GM12878 (cell line): ENCODE measurements around the gene RENBP. TPM values are rescaled to one million over a fixed set of nuclear protein-coding genes. Genes with fewer than 3 reads are reported as not detected.

Experiments
- ATAC-seq: fragments of 200-7000 bp; cut with Tn5 transposase; 3 replicates; pipeline ENCODE4 v1.9.1; 2020; ENCODE audit warnings: mild to moderate bottlenecking, moderate library complexity
- BruUV-seq: library from RNA; stranded (reverse); fragments of 400-500 nt; replicated peaks from 2 replicates; lab custom pipeline; 2021; lab: Mats Ljungman, UMichigan
- CTCF ChIA-PET: fragments of 300-600 bp; sonication (Branson Sonifier 250); formaldehyde crosslinking; extraction: SDS; loops from one replicate; lab custom pipeline; 2021; ENCODE audit warnings: inconsistent platforms; lab: Yijun Ruan, JAX
- POLR2A ChIA-PET: fragments of 350-600 bp; formaldehyde crosslinking; extraction: SDS; loops from one replicate; lab custom pipeline; 2021; ENCODE audit warnings: inconsistent platforms; lab: Charles Lee
- RAD21 ChIA-PET: fragments of 300-600 bp; sonication (Branson Sonifier 250); formaldehyde crosslinking; loops from one replicate; lab custom pipeline; 2023; ENCODE audit warnings: antibody characterized with exemption; ENCODE audit not compliant: unreplicated experiment; lab: Charles Lee
- SMC1A ChIA-PET: fragments of 300-600 bp; sonication (Branson Sonifier 250); formaldehyde crosslinking; loops from one replicate; lab custom pipeline; 2023; ENCODE audit not compliant: unreplicated experiment, uncharacterized antibody; lab: Charles Lee
- DNase-seq: peaks from one replicate; pipeline ENCODE4 v3.0.0-alpha.2; 2011; ENCODE audit warnings: low read depth, low spot score
- FAIRE-seq: peaks from 3 replicates; lab custom pipeline; 2011; peaks lifted over from hg19 to GRCh38; lab: Jason Lieb, UNC
- H2AFZ ChIP-seq: 2 replicates; pipeline ENCODE4 v1.6.0; 2011; ENCODE audit warnings: low read depth, low read length, control low read depth; ENCODE audit not compliant: control insufficient read depth
- H3K27ac ChIP-seq: 2 replicates; pipeline ENCODE4 v1.5.1; 2011; ENCODE audit warnings: control low read depth; ENCODE audit not compliant: control insufficient read depth, insufficient read depth
- H3K27me3 ChIP-seq, 2 experiments: replicated peaks in 1 of 2; 2 replicates each; pipeline versions ENCODE4 v1.6.0 to v1.6.1; 2011; ENCODE audit warnings: low read length in 1 of 2; ENCODE audit not compliant: control insufficient read depth in 2 of 2, insufficient read depth in 2 of 2
- H3K36me3 ChIP-seq, 2 experiments: 2 replicates each; pipeline ENCODE4 v1.5.1; 2011; ENCODE audit warnings: low read length in 1 of 2; ENCODE audit not compliant: control insufficient read depth in 2 of 2, insufficient read depth in 2 of 2
- H3K4me1 ChIP-seq: 2 replicates; pipeline ENCODE4 v1.6.1; 2011; ENCODE audit warnings: mild to moderate bottlenecking, low read length, moderate library complexity, mixed read lengths; ENCODE audit not compliant: control insufficient read depth, insufficient read depth
- H3K4me2 ChIP-seq: 2 replicates; pipeline ENCODE4 v1.6.0; 2011; ENCODE audit warnings: control low read depth; ENCODE audit not compliant: control insufficient read depth, insufficient read depth
- H3K4me3 ChIP-seq: fragments of 200-600 bp; sonication (generic); 2 replicates; pipeline ENCODE4 v1.5.1; 2016
- H3K79me2 ChIP-seq: 2 replicates; pipeline ENCODE4 v1.6.0; 2011; ENCODE audit warnings: low read length; ENCODE audit not compliant: control insufficient read depth, insufficient read depth
- H3K9ac ChIP-seq: 2 replicates; pipeline ENCODE4 v1.8.0; 2011; ENCODE audit warnings: low read length, control low read depth, mixed read lengths; ENCODE audit not compliant: control insufficient read depth, insufficient read depth
- H3K9me3 ChIP-seq: replicated peaks from 3 replicates; pipeline ENCODE4 v1.5.1; 2011; ENCODE audit warnings: mild to moderate bottlenecking, low read length; ENCODE audit not compliant: control insufficient read depth, insufficient read depth
- H4K20me1 ChIP-seq: 2 replicates; pipeline ENCODE4 v1.6.0; 2011; ENCODE audit not compliant: control insufficient read depth, insufficient read depth
- BHLHE40 ChIP-seq, 2 experiments: fragments of 450-650 bp in 1 of 2; IDR thresholded peaks; 2 replicates each; pipeline ENCODE4 v1.6.1; 2011 to 2017; ENCODE audit warnings: low read depth in 2 of 2, borderline replicate concordance in 1 of 2, improper control_type of control experiment in 1 of 2, low read length in 1 of 2, mild to moderate bottlenecking in 1 of 2
- BRCA1 ChIP-seq: IDR thresholded peaks from 2 replicates; pipeline ENCODE4 v1.6.1; 2011; ENCODE audit warnings: low read depth, low read length, improper control_type of control experiment
- CBFB ChIP-seq: IDR thresholded peaks from 2 replicates; pipeline ENCODE4 v1.6.1; 2016; ENCODE audit warnings: antibody characterized with exemption, low read depth
- ETV6 ChIP-seq, 2 experiments: fragments of 450-650 bp in 1 of 2; IDR thresholded peaks in 1 of 2; conservative IDR thresholded peaks in 1 of 2; 2 replicates each; pipeline ENCODE4 v1.6.1; 2014; ENCODE audit warnings: antibody characterized with exemption in 1 of 2, borderline replicate concordance in 1 of 2, low read depth in 1 of 2, mild to moderate bottlenecking in 1 of 2, moderate library complexity in 1 of 2
- GATAD2B ChIP-seq: fragments of 450-650 bp; conservative IDR thresholded peaks from 2 replicates; pipeline ENCODE4 v1.6.1; 2017; ENCODE audit warnings: low read depth, mild to moderate bottlenecking, moderate library complexity
- KAT2A ChIP-seq: conservative IDR thresholded peaks from 2 replicates; pipeline ENCODE4 v1.6.1; 2011; ENCODE audit warnings: low read depth, low read length; ENCODE audit not compliant: control insufficient read depth
- MTA2 ChIP-seq: fragments of 450-650 bp; IDR thresholded peaks from 2 replicates; pipeline ENCODE4 v1.6.1; 2016; ENCODE audit warnings: low read depth, mild to moderate bottlenecking, moderate library complexity
- PML ChIP-seq: IDR thresholded peaks from 2 replicates; pipeline ENCODE4 v1.6.1; 2012; ENCODE audit warnings: low read length, inconsistent platforms
- POU2F2 ChIP-seq: IDR thresholded peaks from 3 replicates; pipeline ENCODE4 v1.6.1; 2011; ENCODE audit warnings: low read depth, mild to moderate bottlenecking, low read length, borderline replicate concordance
- SIN3A ChIP-seq: IDR thresholded peaks from 2 replicates; pipeline ENCODE4 v1.6.1; 2012; ENCODE audit warnings: low read depth, low read length, improper control_type of control experiment
- SMARCA5 ChIP-seq: fragments of 450-650 bp; IDR thresholded peaks from 2 replicates; pipeline ENCODE4 v1.6.1; 2017; ENCODE audit warnings: mild to moderate bottlenecking
- SMC3 ChIP-seq: IDR thresholded peaks from 2 replicates; pipeline ENCODE4 v1.6.1; 2011; ENCODE audit warnings: low read length, improper control_type of control experiment, borderline replicate concordance
- SUZ12 ChIP-seq: fragments of 200-600 bp; sonication (generic); IDR thresholded peaks from one replicate; pipeline ENCODE4 v1.6.1; 2018; ENCODE audit warnings: antibody characterized with exemption, mild to moderate bottlenecking; ENCODE audit not compliant: unreplicated experiment
- TCF12 ChIP-seq: IDR thresholded peaks from 2 replicates; pipeline ENCODE4 v1.6.1; 2011; ENCODE audit warnings: low read depth, mild to moderate bottlenecking, low read length
- YBX1 ChIP-seq: fragments of 450-650 bp; IDR thresholded peaks from 2 replicates; pipeline ENCODE4 v1.6.1; 2016; ENCODE audit warnings: antibody characterized with exemption
- ZBED1 ChIP-seq: IDR thresholded peaks from 2 replicates; pipeline ENCODE4 v1.6.1; 2016; ENCODE audit warnings: borderline replicate concordance
- ZNF24 ChIP-seq: fragments of 450-650 bp; IDR thresholded peaks from 2 replicates; pipeline ENCODE4 v1.6.1; 2017; ENCODE audit warnings: antibody characterized with exemption, mild to moderate bottlenecking
- WGBS: methylation state at CpG from one replicate; pipeline ENCODE4 v1.1.6; 2016; ENCODE audit warnings: low lambda C conversion rate; ENCODE audit not compliant: insufficient replicate concordance, insufficient coverage; ENCODE audit errors: missing lambda C conversion rate; 5-methylcytosine and 5-hydroxymethylcytosine counted together
- in situ Hi-C: fragments of 300-500 bp; cut with MboI; formaldehyde crosslinking; loops from 9 replicates; pipeline ENCODE4 v1.14.3; 2018; ENCODE audit warnings: mixed read lengths
- intact Hi-C: fragments of 100-400 bp; cut with micrococcal nuclease; formaldehyde crosslinking; loops from one replicate; pipeline ENCODE4 v1.14.2; 2022; ENCODE audit not compliant: unreplicated experiment
- polyA plus RNA-seq, 11 experiments: library from polyadenylated mRNA; depleted of rRNA in 4 of 11; unstranded in 6 of 11; stranded (reverse) in 5 of 11; fragments of >200 nt; fragmentation: Nextera tagmentation in 4 of 11; fragmentation: Illumina TruSeq in 1 of 11; extraction: Ambion mirVana in 4 of 11; extraction: Trizol in 1 of 11; gene quantifications; 1 replicate in 1 of 11; 2 replicates in 10 of 11; pipeline versions ENCODE4 v1.2.1 to v1.2.3, GENCODE V29; 2011 to 2016; ENCODE audit warnings: inconsistent platforms in 2 of 11, missing spikeins in 2 of 11, low read depth in 1 of 11
- total RNA-seq, 4 experiments: library from RNA; depleted of rRNA in 3 of 4; stranded (reverse); fragments of >200 nt in 3 of 4; fragmentation: Illumina TruSeq in 1 of 4; extraction: Trizol in 1 of 4; gene quantifications; 2 replicates each; pipeline versions ENCODE4 v1.2.1 to v1.2.3, GENCODE V29; 2013 to 2021
- TF ChIP-seq, protein P1 (sequence below): IDR thresholded peaks from 2 replicates; pipeline ENCODE4 v1.6.1; 2011; ENCODE audit warnings: borderline replicate concordance, low read depth, mild to moderate bottlenecking, moderate library complexity, low read length; ENCODE audit not compliant: insufficient read depth, poor library complexity, severe bottlenecking
- TF ChIP-seq, protein P2 (sequence below): fragments of 450-650 bp; conservative IDR thresholded peaks from 2 replicates; pipeline ENCODE4 v1.6.1; 2017; ENCODE audit warnings: mild to moderate bottlenecking, moderate library complexity

The RENBP gene
- total and polyA plus RNA-seq, 10 of the 15 experiments (the other 5 are each of a cell fraction or from before 2014, with no cell fraction given): 0.36 to 4.9 (median 1.8) TPM; not detected in 3

DNA sequence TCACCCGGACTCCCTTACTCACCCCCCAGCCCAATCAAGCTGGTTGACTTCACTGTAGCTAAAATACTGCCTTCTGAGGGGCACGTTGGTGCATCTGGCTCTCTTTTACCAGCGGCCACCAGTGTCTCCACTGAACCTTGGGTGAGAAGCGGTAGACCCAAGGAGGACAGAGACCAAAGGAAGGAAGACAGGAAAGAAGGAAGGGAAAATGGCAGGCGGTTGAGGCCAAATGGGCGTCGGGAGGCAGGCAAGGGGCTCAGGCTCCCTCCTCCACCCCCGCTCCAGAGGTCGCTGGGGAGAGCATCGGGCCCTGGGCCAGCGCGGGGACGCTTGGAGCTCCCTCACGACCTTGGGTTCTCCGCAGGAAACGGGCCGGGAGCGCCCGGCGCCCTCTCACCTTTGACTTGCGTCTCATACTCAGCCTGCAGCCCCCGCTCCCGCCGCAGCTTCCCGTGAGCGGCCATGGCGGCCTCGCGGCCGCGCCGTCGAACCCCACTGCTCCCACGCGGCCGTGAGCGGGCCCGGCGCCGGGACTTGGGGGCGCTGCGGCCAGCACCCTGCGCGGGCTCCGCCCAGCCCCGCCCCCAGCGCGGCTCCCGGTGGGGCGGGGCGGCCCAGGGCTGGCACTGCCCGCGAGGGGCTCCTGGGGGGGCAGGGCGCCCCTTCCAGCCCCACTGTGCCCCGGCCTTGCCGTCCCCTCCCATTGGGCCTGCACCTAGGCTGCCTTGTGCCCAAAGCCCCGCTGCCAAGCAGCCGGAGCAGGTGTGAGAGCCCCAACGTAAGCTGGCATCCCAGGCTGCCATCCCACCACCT lies 18.5 kb downstream of the RENBP start, which contains the start of gene ARHGAP4 (continued):
- no peak for TF ChIP-seq ZNF24
- no peak for TF ChIP-seq SUZ12
- TF ChIP-seq YBX1: no peak
- no peak for TF ChIP-seq SIN3A

DNA sequence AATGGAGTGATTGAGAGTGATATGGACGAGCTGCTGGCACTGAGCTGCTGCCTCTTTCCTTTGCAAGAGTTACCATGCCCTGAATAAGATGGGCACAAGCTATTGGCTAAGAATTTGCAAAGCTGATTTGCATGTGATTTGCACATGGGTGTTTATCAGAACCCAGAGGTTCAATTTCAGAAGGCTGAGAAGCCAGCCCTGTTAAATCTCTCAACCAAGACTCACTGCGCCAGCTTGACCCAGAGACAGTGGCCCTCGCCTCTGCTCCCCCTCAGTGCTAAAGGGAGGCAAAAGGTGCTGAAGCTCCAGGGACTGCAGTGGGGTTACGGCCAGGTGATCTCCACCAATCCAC lies 19.1 kb downstream of the RENBP start:
- DNase-seq (peak; percentile 51), FAIRE-seq (no peak), ATAC-seq (peak; percentile 6)
- H3K27ac ChIP-seq: peak overlapping the region; percentile 98
- ChIA-PET CTCF (interaction anchor here (1.0 to 8.7 kb wide), 8 partner anchors 11 to 163 kb away, joined by 3 to 172 read pairs (median 8); partner anchors contain the start of genes NAA10 and RENBP), POLR2A (interaction anchor here (0.7 to 5.8 kb wide), 9 partner anchors 9 to 199 kb away, joined by 3 to 68 read pairs (median 4); partner anchors contain the start of genes HCFC1, IDH3G, IRAK1 and NAA10), SMC1A (interaction anchor here (0.8 to 5.5 kb wide), 6 partner anchors 9 to 342 kb away, joined by 3 to 61 read pairs (median 4); no protein-coding TSS in a partner anchor), RAD21 (interaction anchor here (1.0 to 6.2 kb wide), 14 partner anchors 9 to 238 kb away, joined by 3 to 59 read pairs (median 4); partner anchors contain the start of genes HCFC1, IDH3G, NAA10 and RENBP)
- peak overlapping the region; percentile 97 for H3K9ac ChIP-seq
- 22% methylated on average over 4 of the region's 4 CpGs for WGBS
- H3K27me3 ChIP-seq: no peaks in the 10 kb centered on the region
- H3K36me3 ChIP-seq: peaks cover 0 to 2% of the 10 kb centered on the region in 2 experiments; a peak in 2 of 4 replicates
- peaks cover 9% of the 10 kb centered on the region; the same call in 1 of the 2 replicates for H3K4me1 ChIP-seq
- intact Hi-C loops (loop anchor here (5.0 kb wide), 2 partner anchors 203 to 447 kb away; partner anchors contain the start of genes ABCD1, BCAP31 and FLNA), in situ Hi-C loops (loop anchor here (10.0 kb wide), 1 partner anchor 59 kb away; no protein-coding TSS in a partner anchor)
- H3K9me3 ChIP-seq: no peaks in the 10 kb centered on the region; the same call in 2 of the 3 replicates
- peaks cover 39% of the 10 kb centered on the region for H3K79me2 ChIP-seq
- peak overlapping the region; percentile 74 for H3K4me3 ChIP-seq
- H2AFZ ChIP-seq: no peak overlapping the region
- H3K4me2 ChIP-seq: peak overlapping the region; percentile 93
- BruUV-seq: no TSS peak
- H4K20me1 ChIP-seq: no peaks in the 10 kb centered on the region
- TF ChIP-seq ETV6 (conservative IDR thresholded peaks at IDR 0.05 in 1 of 2, IDR thresholded peaks at IDR 0.05 in 1 of 2; ENCODE audit: borderline replicate concordance in 1 of 2, low read depth in 1 of 2): no peak
- TF ChIP-seq SMC3: no peak
- TF ChIP-seq ZBED1: no peak
- no peak for TF ChIP-seq TCF12
- TF ChIP-seq, protein P1, sequence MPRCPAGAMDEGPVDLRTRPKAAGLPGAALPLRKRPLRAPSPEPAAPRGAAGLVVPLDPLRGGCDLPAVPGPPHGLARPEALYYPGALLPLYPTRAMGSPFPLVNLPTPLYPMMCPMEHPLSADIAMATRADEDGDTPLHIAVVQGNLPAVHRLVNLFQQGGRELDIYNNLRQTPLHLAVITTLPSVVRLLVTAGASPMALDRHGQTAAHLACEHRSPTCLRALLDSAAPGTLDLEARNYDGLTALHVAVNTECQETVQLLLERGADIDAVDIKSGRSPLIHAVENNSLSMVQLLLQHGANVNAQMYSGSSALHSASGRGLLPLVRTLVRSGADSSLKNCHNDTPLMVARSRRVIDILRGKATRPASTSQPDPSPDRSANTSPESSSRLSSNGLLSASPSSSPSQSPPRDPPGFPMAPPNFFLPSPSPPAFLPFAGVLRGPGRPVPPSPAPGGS: peak; percentile 46
- no peak for TF ChIP-seq BHLHE40 (IDR thresholded peaks at IDR 0.05; ENCODE audit: borderline replicate concordance in 1 of 2, low read depth in 2 of 2, low read length in 1 of 2)
- TF ChIP-seq MTA2: no peak
- no peak for TF ChIP-seq GATAD2B
- no peak for TF ChIP-seq KAT2A
- peak; percentile 87; the same call in 1 of the 2 replicates for TF ChIP-seq PML
- TF ChIP-seq SMARCA5: no peak
- TF ChIP-seq CBFB: 0 out of 2 replicates have a peak, but pooled peaks have one; percentile 14
- no peak for TF ChIP-seq BRCA1
- TF ChIP-seq POU2F2: peak; percentile 81
- TF ChIP-seq, protein P2, sequence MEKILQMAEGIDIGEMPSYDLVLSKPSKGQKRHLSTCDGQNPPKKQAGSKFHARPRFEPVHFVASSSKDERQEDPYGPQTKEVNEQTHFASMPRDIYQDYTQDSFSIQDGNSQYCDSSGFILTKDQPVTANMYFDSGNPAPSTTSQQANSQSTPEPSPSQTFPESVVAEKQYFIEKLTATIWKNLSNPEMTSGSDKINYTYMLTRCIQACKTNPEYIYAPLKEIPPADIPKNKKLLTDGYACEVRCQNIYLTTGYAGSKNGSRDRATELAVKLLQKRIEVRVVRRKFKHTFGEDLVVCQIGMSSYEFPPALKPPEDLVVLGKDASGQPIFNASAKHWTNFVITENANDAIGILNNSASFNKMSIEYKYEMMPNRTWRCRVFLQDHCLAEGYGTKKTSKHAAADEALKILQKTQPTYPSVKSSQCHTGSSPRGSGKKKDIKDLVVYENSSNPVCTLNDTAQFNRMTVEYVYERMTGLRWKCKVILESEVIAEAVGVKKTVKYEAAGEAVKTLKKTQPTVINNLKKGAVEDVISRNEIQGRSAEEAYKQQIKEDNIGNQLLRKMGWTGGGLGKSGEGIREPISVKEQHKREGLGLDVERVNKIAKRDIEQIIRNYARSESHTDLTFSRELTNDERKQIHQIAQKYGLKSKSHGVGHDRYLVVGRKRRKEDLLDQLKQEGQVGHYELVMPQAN: no peak
